Muscle layer of colon (tissue), 2 donors: ENCODE results near the gene DISC1.

Experiments used
- H3K27ac ChIP-seq: one replicate; pipeline ENCODE4 v1.7.0; 2013; ENCODE audit warnings: low read depth, mild to moderate bottlenecking, low read length, moderate library complexity
- H3K27me3 ChIP-seq, 2 donors: one replicate each; pipeline ENCODE4 v1.7.0; 2013; ENCODE audit warnings: low read length in 2 of 2, mild to moderate bottlenecking in 2 of 2; ENCODE audit not compliant: insufficient read depth in 2 of 2, control insufficient read depth in 1 of 2
- H3K36me3 ChIP-seq: one replicate; pipeline ENCODE4 v1.7.0; 2013; ENCODE audit warnings: mild to moderate bottlenecking, low read length; ENCODE audit not compliant: insufficient read depth
- H3K4me1 ChIP-seq: one replicate; pipeline ENCODE4 v1.7.0; 2013; ENCODE audit warnings: mild to moderate bottlenecking, low read length; ENCODE audit not compliant: insufficient read depth
- H3K4me3 ChIP-seq, 2 donors: one replicate each; pipeline ENCODE4 v1.7.0; 2013; ENCODE audit warnings: low read length in 2 of 2, low read depth in 1 of 2, mild to moderate bottlenecking in 1 of 2, moderate library complexity in 1 of 2
- H3K9ac ChIP-seq: one replicate; pipeline ENCODE4 v1.7.0; 2013; ENCODE audit warnings: low read length
- H3K9me3 ChIP-seq: one replicate; pipeline ENCODE4 v1.7.0; 2013; ENCODE audit warnings: mild to moderate bottlenecking, low read length
- donor health status: abdominal sarcoma.
- donor health status: Adenocarcinoma of cecum.

DISC1 gene

DNA sequence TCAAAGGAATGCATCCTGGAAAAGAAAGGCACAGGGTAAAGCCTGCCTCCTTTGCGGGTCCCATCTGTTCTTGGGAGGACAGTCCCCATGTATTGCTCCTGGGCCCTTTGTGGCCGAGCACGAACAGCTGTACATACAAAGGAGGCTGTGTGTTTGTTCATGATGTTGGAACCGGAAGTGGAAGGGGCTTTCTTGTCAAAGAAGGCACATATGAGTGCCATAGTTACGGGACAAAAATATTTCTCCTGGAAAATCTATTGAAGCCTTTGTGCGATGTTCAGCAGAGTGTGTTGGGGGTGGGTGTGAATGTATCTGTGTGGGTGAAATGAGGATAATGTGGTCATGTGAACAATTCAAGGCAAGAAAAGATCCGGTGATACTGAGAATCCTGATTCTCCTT is 297.6 kb downstream of the DISC1 start:
- Histone ChIP-seq H3K9ac (no peak overlapping the region), H3K9me3 (no peaks in the 10 kb centered on the region), H3K4me1 (no peaks in the 10 kb centered on the region), H3K27me3 (no peaks in the 10 kb centered on the region), H3K36me3 (no peaks in the 10 kb centered on the region), H3K27ac (no peak overlapping the region), H3K4me3 (no peak overlapping the region)

DNA sequence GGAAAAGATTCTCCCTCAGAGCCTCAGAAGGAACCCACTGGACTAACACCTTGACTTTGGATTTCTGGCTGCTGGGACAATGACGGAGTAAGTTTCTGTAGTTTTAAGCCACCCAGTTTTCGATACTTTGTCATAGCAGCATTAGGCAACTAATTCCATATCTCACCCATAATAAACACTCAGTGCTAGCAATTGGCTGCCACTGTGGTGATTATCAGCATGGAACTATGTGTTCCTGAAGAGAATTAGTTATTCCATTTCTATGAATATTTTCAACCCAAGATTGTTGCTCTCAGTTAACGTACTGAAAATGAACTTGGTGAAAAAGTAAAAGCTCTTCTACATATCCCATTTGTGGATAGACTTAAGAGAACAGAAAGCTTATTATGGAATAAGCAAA is 299.3 kb downstream of the DISC1 start:
- H3K9me3 ChIP-seq, result no peaks in the 10 kb centered on the region
- H3K27me3 ChIP-seq, result no peaks in the 10 kb centered on the region
- no peak overlapping the region for H3K4me3 ChIP-seq
- H3K4me1 ChIP-seq, result no peaks in the 10 kb centered on the region
- no peaks in the 10 kb centered on the region for H3K36me3 ChIP-seq
- no peak overlapping the region for H3K27ac ChIP-seq
- no peak overlapping the region for H3K9ac ChIP-seq

DNA sequence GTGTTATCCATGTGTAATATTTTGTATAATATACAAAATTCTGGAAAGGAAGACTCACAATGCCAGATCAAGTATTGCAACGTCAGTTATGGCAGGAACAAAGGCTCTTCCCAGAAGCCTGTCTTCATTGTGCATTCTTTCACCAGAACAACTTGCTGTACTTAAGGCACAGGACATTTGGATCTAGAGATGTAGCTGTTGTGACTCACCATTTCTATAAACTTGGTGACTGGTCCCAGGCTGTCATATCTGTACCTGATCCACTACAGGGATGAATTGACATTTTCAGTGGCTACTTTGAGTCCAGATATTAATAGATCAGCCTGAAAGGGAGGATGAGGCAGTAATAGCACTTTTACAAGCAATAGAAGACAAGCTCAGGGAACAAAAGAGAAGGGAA is 299.8 kb downstream of the DISC1 start:
- H3K4me1 ChIP-seq, result no peaks in the 10 kb centered on the region
- H3K4me3 ChIP-seq, result no peak overlapping the region
- no peak overlapping the region for H3K27ac ChIP-seq
- H3K36me3 ChIP-seq, result no peaks in the 10 kb centered on the region
- H3K27me3 ChIP-seq, result no peaks in the 10 kb centered on the region
- H3K9ac ChIP-seq, result no peak overlapping the region
- H3K9me3 ChIP-seq, result no peaks in the 10 kb centered on the region

DNA sequence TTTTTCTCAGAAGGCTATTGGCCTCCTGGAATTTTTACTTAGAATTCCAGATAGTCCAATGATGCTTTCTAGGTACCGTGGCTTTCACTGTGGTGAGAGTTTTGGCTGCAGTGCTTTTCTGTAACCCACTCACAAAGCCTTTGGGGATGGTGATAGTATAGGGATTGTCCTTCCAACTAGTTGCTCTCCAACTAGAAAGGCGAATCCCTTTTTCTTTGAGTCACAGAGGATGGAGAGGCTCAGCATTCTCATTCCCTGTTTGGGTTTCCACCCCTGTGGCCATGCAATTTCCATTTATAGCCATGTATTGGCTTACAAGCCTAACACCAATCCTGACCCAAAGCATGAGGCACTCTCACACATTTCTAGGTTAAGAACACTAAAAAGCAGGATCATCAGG is 300.3 kb downstream of the DISC1 start:
- Histone ChIP-seq H3K4me1 (no peaks in the 10 kb centered on the region), H3K27me3 (no peaks in the 10 kb centered on the region), H3K9me3 (no peaks in the 10 kb centered on the region), H3K36me3 (no peaks in the 10 kb centered on the region), H3K4me3 (no peak overlapping the region), H3K27ac (no peak overlapping the region), H3K9ac (no peak overlapping the region)

- no peak overlapping the region for H3K4me3 ChIP-seq
- H3K9me3 ChIP-seq, result no peaks in the 10 kb centered on the region
- no peaks in the 10 kb centered on the region for H3K4me1 ChIP-seq
- H3K27ac ChIP-seq, result no peak overlapping the region
- H3K9ac ChIP-seq, result no peak overlapping the region
- no peaks in the 10 kb centered on the region for H3K27me3 ChIP-seq
- no peaks in the 10 kb centered on the region for H3K36me3 ChIP-seq
Observed at GRCh38 chr1:231927431-231927830, 300.8 kb downstream of the DISC1 start.

DNA sequence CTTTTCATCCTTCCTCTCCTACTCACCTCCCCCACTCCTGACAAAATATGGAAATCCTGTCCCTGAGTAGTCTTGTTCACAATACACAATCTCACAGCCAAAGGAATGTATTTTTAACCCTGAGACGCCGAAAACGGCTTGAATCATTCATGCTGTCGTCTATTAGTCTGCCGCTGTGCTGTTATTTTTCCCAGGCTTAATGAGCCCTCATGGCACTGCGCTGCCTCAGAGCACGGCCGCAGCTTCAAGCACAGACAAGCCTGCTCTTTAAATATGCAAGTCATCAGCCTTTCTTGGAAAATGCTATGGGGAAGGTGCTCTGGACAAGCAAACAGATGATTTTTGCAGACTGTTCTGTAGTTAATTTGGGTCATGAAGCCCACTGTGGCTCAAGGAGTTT is 302.7 kb downstream of the DISC1 start:
- Histone ChIP-seq H3K36me3 (no peaks in the 10 kb centered on the region), H3K27ac (no peak overlapping the region), H3K9ac (no peak overlapping the region), H3K4me3 (no peak overlapping the region), H3K27me3 (no peaks in the 10 kb centered on the region), H3K9me3 (no peaks in the 10 kb centered on the region), H3K4me1 (no peaks in the 10 kb centered on the region)

- Histone ChIP-seq H3K36me3 (no peaks in the 10 kb centered on the region), H3K27me3 (no peaks in the 10 kb centered on the region), H3K9me3 (no peaks in the 10 kb centered on the region), H3K4me3 (no peak overlapping the region), H3K27ac (no peak overlapping the region), H3K9ac (no peak overlapping the region), H3K4me1 (no peaks in the 10 kb centered on the region)
Observed at GRCh38 chr1:231930257-231930947, 303.8 kb downstream of the DISC1 start.

DNA sequence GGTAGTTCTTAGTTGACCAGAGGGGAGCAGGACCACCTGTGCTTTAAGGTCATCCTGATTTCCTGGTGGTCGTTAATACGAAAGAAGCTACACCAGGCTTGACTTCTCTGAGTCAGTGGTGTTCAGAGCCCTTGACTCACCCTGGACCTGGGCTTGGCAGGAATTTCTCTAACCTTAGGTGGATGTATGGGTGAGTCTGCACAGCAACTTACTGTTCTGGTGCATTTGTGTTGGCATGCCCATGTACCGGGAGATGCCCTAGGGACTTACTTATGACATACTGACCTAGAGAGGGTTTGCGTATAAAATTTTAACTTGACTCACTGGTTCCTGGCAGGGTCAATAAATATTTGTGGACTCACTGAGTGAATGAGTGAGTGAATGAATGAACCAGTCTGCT is 304.6 kb downstream of the DISC1 start:
- H3K27ac ChIP-seq, result no peak overlapping the region

DNA sequence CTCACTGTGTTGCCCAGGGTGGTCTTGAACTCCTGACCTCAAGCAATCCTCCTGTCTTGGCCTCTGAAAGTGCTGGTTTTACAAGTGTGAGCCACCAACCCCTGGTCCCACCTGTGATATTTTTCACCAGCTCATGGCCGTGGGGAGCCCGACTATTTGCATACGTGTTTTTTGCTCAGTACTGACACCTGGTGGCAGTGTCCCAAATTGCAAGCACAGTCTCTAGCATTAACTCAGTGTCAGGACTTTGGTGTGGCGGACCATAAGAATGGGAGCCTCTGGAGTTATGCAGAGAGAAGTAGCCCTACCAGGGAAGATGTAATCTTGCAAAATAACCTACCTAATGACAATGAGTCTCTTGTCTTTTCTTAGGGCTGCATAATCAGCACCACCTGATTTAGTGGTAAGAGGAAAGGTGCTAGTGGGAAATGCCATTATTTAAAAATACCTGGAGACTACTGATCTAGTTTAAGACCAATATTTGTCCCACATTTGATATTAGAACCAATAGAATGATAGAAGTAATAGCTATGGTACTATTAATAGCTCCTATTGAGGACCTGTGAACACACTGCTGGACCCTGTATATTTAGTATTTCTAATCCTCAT is 305.4 kb downstream of the DISC1 start:
- H3K27me3 ChIP-seq, result no peaks in the 10 kb centered on the region
- no peak overlapping the region for H3K27ac ChIP-seq
- H3K4me1 ChIP-seq, result no peaks in the 10 kb centered on the region
- no peaks in the 10 kb centered on the region for H3K36me3 ChIP-seq
- no peaks in the 10 kb centered on the region for H3K9me3 ChIP-seq
- no peak overlapping the region for H3K9ac ChIP-seq
- H3K4me3 ChIP-seq, result no peak overlapping the region

More for the DNA sequence above, 304.6 kb downstream of the DISC1 start:
- no peak overlapping the region for H3K9ac ChIP-seq
- H3K4me3 ChIP-seq, result no peak overlapping the region
- no peaks in the 10 kb centered on the region for H3K4me1 ChIP-seq
- H3K36me3 ChIP-seq, result no peaks in the 10 kb centered on the region
- H3K27me3 ChIP-seq, result no peaks in the 10 kb centered on the region
- H3K9me3 ChIP-seq, result no peaks in the 10 kb centered on the region

DNA sequence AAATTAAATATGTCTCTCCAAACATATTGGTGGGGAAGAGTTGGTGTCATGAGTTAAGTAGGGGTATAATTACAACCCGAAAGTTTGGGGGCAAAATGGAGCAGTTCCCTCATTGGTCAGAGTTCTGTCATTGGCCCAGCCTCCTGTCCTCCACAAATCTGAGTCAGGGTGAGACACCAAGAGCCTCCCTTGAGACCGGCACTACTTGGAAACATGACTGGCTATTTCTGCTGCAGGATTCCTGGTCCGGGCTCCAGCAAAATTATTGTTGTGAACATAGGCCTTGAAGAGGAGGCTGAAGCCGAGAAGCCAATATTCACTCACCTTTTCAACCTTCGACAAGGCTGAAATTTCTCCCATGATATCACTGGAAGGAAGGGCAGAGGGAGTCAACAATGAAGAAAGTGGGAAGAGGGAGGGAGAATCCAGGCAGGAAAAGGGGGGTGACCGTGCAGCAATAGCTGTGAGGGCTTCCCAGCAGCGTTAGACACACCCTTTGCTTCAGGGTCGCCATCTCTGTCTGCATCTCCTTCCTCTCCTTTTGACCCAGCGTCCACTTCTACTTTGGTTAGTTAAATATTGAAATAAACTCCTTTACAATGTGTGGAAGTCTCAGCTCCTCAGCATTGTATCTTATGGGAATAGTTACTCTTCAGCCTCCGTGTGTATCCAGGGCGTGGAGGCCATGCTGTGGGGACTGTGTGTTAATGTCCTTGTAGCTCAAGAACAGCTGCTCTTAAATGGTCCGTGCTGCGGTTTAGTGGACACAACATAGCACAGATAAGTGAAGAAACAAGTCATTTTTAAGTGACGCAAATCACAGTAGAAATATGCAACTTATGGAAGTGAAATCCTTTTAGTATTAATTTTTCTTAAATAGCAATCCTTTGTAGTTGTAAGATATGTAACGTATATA is 307.4 kb downstream of the DISC1 start:
- Histone ChIP-seq H3K4me3 (no peak overlapping the region), H3K27me3 (no peaks in the 10 kb centered on the region), H3K27ac (no peak overlapping the region), H3K9me3 (no peaks in the 10 kb centered on the region), H3K36me3 (no peaks in the 10 kb centered on the region), H3K4me1 (peaks cover 4% of the 10 kb centered on the region), H3K9ac (no peak overlapping the region)

DNA sequence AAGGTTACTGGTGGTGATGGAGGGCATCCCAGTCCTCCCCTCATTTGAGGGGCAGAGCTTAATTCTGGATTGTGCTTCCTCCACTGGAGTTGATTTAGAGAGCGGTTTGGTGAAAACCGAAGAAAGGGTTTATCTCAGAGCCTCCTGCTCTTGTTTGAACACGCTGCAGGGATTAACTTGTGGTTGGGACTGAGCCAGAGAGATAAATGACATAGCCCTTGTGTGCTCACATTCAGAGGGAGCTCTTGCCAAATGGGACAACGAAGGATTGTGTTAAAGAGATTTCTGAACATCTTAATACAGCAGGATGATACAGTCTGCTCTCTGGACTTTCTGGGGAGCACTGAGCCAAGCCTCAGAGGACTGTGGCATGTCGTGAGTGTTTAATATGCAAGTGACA is 308.2 kb downstream of the DISC1 start:
- no peak overlapping the region for H3K27ac ChIP-seq
- peaks cover 4% of the 10 kb centered on the region for H3K4me1 ChIP-seq
- H3K9ac ChIP-seq, result no peak overlapping the region
- no peak overlapping the region for H3K4me3 ChIP-seq
- no peaks in the 10 kb centered on the region for H3K9me3 ChIP-seq
- no peaks in the 10 kb centered on the region for H3K27me3 ChIP-seq
- H3K36me3 ChIP-seq, result no peaks in the 10 kb centered on the region
